GM12878 (cell line): ENCODE results near the gene ANKRD36B. TPM values are rescaled to one million over a fixed set of nuclear protein-coding genes. Genes with fewer than 3 reads are reported as not detected.
"Not testable (repeated sequence)": the region's sequence is repeated elsewhere in the genome, so short reads cannot be mapped to it uniquely, and the experiment has no call there.

Source experiments
- ATAC-seq: fragments of 200-7000 bp; cut with Tn5 transposase; 3 replicates; pipeline ENCODE4 v1.9.1; 2020; ENCODE audit warnings: mild to moderate bottlenecking, moderate library complexity
- BruUV-seq: library from RNA; stranded (reverse); fragments of 400-500 nt; replicated peaks from 2 replicates; lab custom pipeline; 2021; lab: Mats Ljungman, UMichigan
- CTCF ChIA-PET: fragments of 300-600 bp; sonication (Branson Sonifier 250); formaldehyde crosslinking; extraction: SDS; loops from one replicate; lab custom pipeline; 2021; ENCODE audit warnings: inconsistent platforms; lab: Yijun Ruan, JAX
- POLR2A ChIA-PET: fragments of 350-600 bp; formaldehyde crosslinking; extraction: SDS; loops from one replicate; lab custom pipeline; 2021; ENCODE audit warnings: inconsistent platforms; lab: Charles Lee
- RAD21 ChIA-PET: fragments of 300-600 bp; sonication (Branson Sonifier 250); formaldehyde crosslinking; loops from one replicate; lab custom pipeline; 2023; ENCODE audit warnings: antibody characterized with exemption; ENCODE audit not compliant: unreplicated experiment; lab: Charles Lee
- SMC1A ChIA-PET: fragments of 300-600 bp; sonication (Branson Sonifier 250); formaldehyde crosslinking; loops from one replicate; lab custom pipeline; 2023; ENCODE audit not compliant: unreplicated experiment, uncharacterized antibody; lab: Charles Lee
- DNase-seq: peaks from one replicate; pipeline ENCODE4 v3.0.0-alpha.2; 2011; ENCODE audit warnings: low read depth, low spot score
- FAIRE-seq: peaks from 3 replicates; lab custom pipeline; 2011; peaks lifted over from hg19 to GRCh38; lab: Jason Lieb, UNC
- H2AFZ ChIP-seq: 2 replicates; pipeline ENCODE4 v1.6.0; 2011; ENCODE audit warnings: low read depth, low read length, control low read depth; ENCODE audit not compliant: control insufficient read depth
- H3K27ac ChIP-seq: 2 replicates; pipeline ENCODE4 v1.5.1; 2011; ENCODE audit warnings: control low read depth; ENCODE audit not compliant: control insufficient read depth, insufficient read depth
- H3K27me3 ChIP-seq, 2 experiments: replicated peaks in 1 of 2; 2 replicates each; pipeline versions ENCODE4 v1.6.0 to v1.6.1; 2011; ENCODE audit warnings: low read length in 1 of 2; ENCODE audit not compliant: control insufficient read depth in 2 of 2, insufficient read depth in 2 of 2
- H3K36me3 ChIP-seq, 2 experiments: 2 replicates each; pipeline ENCODE4 v1.5.1; 2011; ENCODE audit warnings: low read length in 1 of 2; ENCODE audit not compliant: control insufficient read depth in 2 of 2, insufficient read depth in 2 of 2
- H3K4me1 ChIP-seq: 2 replicates; pipeline ENCODE4 v1.6.1; 2011; ENCODE audit warnings: mild to moderate bottlenecking, low read length, moderate library complexity, mixed read lengths; ENCODE audit not compliant: control insufficient read depth, insufficient read depth
- H3K4me2 ChIP-seq: 2 replicates; pipeline ENCODE4 v1.6.0; 2011; ENCODE audit warnings: control low read depth; ENCODE audit not compliant: control insufficient read depth, insufficient read depth
- H3K4me3 ChIP-seq: fragments of 200-600 bp; sonication (generic); 2 replicates; pipeline ENCODE4 v1.5.1; 2016
- H3K79me2 ChIP-seq: 2 replicates; pipeline ENCODE4 v1.6.0; 2011; ENCODE audit warnings: low read length; ENCODE audit not compliant: control insufficient read depth, insufficient read depth
- H3K9ac ChIP-seq: 2 replicates; pipeline ENCODE4 v1.8.0; 2011; ENCODE audit warnings: low read length, control low read depth, mixed read lengths; ENCODE audit not compliant: control insufficient read depth, insufficient read depth
- H3K9me3 ChIP-seq: replicated peaks from 3 replicates; pipeline ENCODE4 v1.5.1; 2011; ENCODE audit warnings: mild to moderate bottlenecking, low read length; ENCODE audit not compliant: control insufficient read depth, insufficient read depth
- H4K20me1 ChIP-seq: 2 replicates; pipeline ENCODE4 v1.6.0; 2011; ENCODE audit not compliant: control insufficient read depth, insufficient read depth
- ELK1 ChIP-seq: IDR thresholded peaks from 2 replicates; pipeline ENCODE4 v1.6.1; 2012; ENCODE audit warnings: low read depth, low read length, improper control_type of control experiment
- FOS ChIP-seq: IDR thresholded peaks from 3 replicates; pipeline ENCODE4 v1.6.1; 2011; ENCODE audit warnings: borderline replicate concordance; ENCODE audit not compliant: insufficient read length; ENCODE audit errors: extremely low read depth
- MEF2B ChIP-seq: fragments of 450-650 bp; IDR thresholded peaks from 2 replicates; pipeline ENCODE4 v1.6.1; 2018; ENCODE audit warnings: mild to moderate bottlenecking, moderate library complexity; ENCODE audit not compliant: partially characterized antibody, poor library complexity, severe bottlenecking
- MTA3 ChIP-seq: IDR thresholded peaks from 2 replicates; pipeline ENCODE4 v1.6.1; 2012; ENCODE audit warnings: low read length, inconsistent platforms, borderline replicate concordance
- NBN ChIP-seq: fragments of 450-650 bp; IDR thresholded peaks from 2 replicates; pipeline ENCODE4 v1.6.1; 2016
- PRDM15 ChIP-seq: fragments of 450-650 bp; formaldehyde crosslinking; IDR thresholded peaks from 2 replicates; pipeline ENCODE4 v1.4.0; 2020; ENCODE audit warnings: mild to moderate bottlenecking, moderate library complexity
- ZNF274 ChIP-seq: IDR thresholded peaks from one replicate; pipeline ENCODE4 v1.8.0; 2011; ENCODE audit not compliant: insufficient read length, insufficient read depth
- WGBS: methylation state at CpG from one replicate; pipeline ENCODE4 v1.1.6; 2016; ENCODE audit warnings: low lambda C conversion rate; ENCODE audit not compliant: insufficient replicate concordance, insufficient coverage; ENCODE audit errors: missing lambda C conversion rate; 5-methylcytosine and 5-hydroxymethylcytosine counted together
- in situ Hi-C: fragments of 300-500 bp; cut with MboI; formaldehyde crosslinking; loops from 9 replicates; pipeline ENCODE4 v1.14.3; 2018; ENCODE audit warnings: mixed read lengths
- intact Hi-C: fragments of 100-400 bp; cut with micrococcal nuclease; formaldehyde crosslinking; loops from one replicate; pipeline ENCODE4 v1.14.2; 2022; ENCODE audit not compliant: unreplicated experiment
- polyA plus RNA-seq, 11 experiments: library from polyadenylated mRNA; depleted of rRNA in 4 of 11; unstranded in 6 of 11; stranded (reverse) in 5 of 11; fragments of >200 nt; fragmentation: Nextera tagmentation in 4 of 11; fragmentation: Illumina TruSeq in 1 of 11; extraction: Ambion mirVana in 4 of 11; extraction: Trizol in 1 of 11; gene quantifications; 1 replicate in 1 of 11; 2 replicates in 10 of 11; pipeline versions ENCODE4 v1.2.1 to v1.2.3, GENCODE V29; 2011 to 2016; ENCODE audit warnings: inconsistent platforms in 2 of 11, missing spikeins in 2 of 11, low read depth in 1 of 11
- total RNA-seq, 4 experiments: library from RNA; depleted of rRNA in 3 of 4; stranded (reverse); fragments of >200 nt in 3 of 4; fragmentation: Illumina TruSeq in 1 of 4; extraction: Trizol in 1 of 4; gene quantifications; 2 replicates each; pipeline versions ENCODE4 v1.2.1 to v1.2.3, GENCODE V29; 2013 to 2021

The ANKRD36B gene
- total and polyA plus RNA-seq, 10 of the 15 experiments (the other 5 are each of a cell fraction or from before 2014, with no cell fraction given) = 6.5 to 21.4 (median 14.2) TPM

- Histone ChIP-seq H3K27me3 (no peaks in the 10 kb centered on the region), H3K36me3 (no peaks in the 10 kb centered on the region), H3K79me2 (no peaks in the 10 kb centered on the region), H2AFZ (no peak overlapping the region), H3K27ac (no peak overlapping the region), H4K20me1 (no peaks in the 10 kb centered on the region), H3K4me1 (no peaks in the 10 kb centered on the region), H3K9me3 (no peaks in the 10 kb centered on the region), H3K4me2 (no peak overlapping the region), H3K4me3 (no peak overlapping the region), H3K9ac (no peak overlapping the region)
- TF ChIP-seq FOS (no peak), ZNF274 (no peak), PRDM15 (no peak), MEF2B (no peak), MTA3 (no peak), ELK1 (no peak), NBN (no peak)
- DNase-seq (no peak), ATAC-seq (no peak), FAIRE-seq (no peak)
- intact Hi-C loops = no loop called here
- ChIA-PET POLR2A (no interaction called here), CTCF (no interaction called here), RAD21 (no interaction called here), SMC1A (no interaction called here)
- no CpG with 5 or more reads among the region's 6 CpGs for WGBS
- in situ Hi-C loops = no loop called here
- no TSS peak for BruUV-seq
Measured at GRCh38 chr2:97617911-97618310, 28.2 kb upstream of the ANKRD36B start.

- H3K27me3 ChIP-seq, H3K36me3 ChIP-seq, RAD21 ChIA-PET, H3K79me2 ChIP-seq, BruUV-seq, in situ Hi-C loops, SMC1A ChIA-PET, H3K4me1 ChIP-seq, CTCF ChIA-PET, H3K9me3 ChIP-seq, H3K27ac ChIP-seq, POLR2A ChIA-PET, DNase-seq, ATAC-seq, H3K9ac ChIP-seq, H4K20me1 ChIP-seq, intact Hi-C loops, H2AFZ ChIP-seq, H3K4me2 ChIP-seq, H3K4me3 ChIP-seq, FAIRE-seq: not testable (repeated sequence)
- WGBS = 0% methylated on average over 2 of the region's 8 CpGs
Measured at GRCh38 chr2:97615746-97616145, 26.1 kb upstream of the ANKRD36B start.
